ENCODE data around the gene PAIP2. TPM values are rescaled to one million over a fixed set of nuclear protein-coding genes. Genes with fewer than 3 reads are reported as not detected.
A peak's percentile ranks its signal among the peaks of the same experiment; 100 is the strongest.
"Not testable (repeated sequence)": the region's sequence is repeated elsewhere in the genome, so short reads cannot be mapped to it uniquely, and the experiment has no call there.

Gene PAIP2
- total RNA-seq, 2 donors from 2014 or later = 108 to 123 TPM

DNA sequence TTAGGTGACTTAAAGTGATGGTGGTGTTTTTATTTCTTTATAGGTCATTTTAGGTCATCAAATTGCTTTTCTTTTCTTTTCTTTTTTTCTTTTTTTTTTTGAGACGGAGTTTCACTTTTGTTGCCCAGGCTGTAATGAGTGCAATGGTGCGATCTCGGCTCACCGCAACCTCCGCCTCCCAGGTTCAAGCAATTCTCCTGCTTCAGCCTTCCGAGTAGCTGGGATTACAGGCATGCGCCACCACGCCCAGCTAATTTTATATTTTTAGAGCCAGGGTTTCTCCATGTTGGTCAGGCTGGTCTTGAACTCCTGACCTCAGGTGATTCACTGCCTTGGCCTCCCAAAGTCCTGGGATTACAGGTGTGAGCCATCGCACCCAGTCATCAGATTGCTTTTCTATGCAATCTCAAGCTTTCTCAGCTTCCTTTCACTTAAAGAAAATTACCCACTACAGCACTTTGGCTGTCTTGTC, 30.9 kb upstream of the PAIP2 start:
- ATAC-seq; DNase-seq; intact Hi-C loops (cut with DNase I): not testable (repeated sequence)

DNA sequence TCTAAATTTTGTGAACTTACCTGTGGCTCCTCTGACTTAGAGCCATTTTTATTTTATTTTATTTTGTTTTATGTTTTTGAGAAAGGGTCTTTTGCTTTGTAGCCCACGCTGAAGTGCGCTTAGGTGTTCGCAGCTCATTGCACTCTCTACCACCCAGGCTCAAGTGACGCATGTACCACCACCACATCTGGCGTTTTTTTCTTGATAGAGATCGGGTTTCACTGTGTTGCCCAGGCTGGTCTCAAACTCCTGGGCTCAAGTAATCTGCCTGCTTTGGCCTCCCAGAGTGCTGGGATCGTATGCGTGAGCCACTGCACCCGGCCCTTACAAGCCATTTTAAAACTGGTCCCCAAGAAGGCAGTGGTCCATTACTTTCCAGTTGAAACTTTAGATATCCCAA, 29.6 kb upstream of the PAIP2 start:
- intact Hi-C loops (cut with DNase I) = no loop called here
- DNase-seq (no peak), ATAC-seq (no peak)

GRCh38 chr5:139314276-139314675, 27.4 kb upstream of the PAIP2 start:
- intact Hi-C loops (cut with DNase I) = no loop called here
- ATAC-seq = no peak
- DNase-seq = no peak

DNA sequence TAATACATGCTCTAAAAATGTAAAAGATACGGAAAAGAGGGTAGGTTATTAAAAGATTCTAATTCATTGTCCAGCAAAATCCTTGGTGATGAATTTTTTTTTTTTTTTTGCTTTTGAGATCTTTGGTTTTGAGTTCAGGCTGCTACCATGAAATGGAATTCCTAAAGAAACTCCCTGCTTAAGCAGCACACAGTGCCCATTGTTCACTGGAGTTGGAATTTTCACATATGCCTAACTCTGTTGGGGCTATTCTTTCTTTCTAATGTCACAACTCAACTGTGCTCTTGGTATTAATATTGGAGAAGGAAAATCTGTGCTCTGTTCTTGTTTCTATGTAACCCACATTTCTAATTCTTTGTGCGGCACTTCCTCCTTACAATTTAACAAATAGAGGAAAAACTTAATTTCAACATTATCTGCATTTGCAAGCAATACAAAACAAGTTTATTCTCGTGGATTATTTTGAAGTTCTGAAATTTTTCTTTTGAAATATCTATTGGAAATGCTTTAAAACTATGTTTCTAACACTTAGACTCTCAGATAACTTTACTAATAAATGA, 26.5 kb upstream of the PAIP2 start:
- no peak for DNase-seq
- intact Hi-C loops (cut with DNase I) = no loop called here
- ATAC-seq = no peak

DNA sequence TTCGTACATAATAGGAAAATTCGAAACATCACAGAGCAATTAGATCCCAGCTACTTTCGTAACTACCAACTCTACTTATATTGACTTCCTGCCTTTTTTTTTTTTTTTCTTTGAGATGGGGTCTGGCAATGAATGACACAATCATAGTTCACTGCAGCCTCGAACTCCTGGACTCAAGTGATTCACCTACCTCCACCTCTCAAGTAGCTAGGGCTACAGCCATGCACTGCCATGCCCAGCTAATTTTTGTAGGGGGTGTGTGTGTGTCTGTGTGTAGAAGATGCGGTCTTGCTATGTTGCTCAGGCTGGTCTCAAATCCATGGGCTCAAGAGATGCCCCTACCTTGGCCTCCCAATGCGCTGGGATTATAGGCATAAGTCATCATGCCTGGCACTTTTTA, 5.8 kb upstream of the PAIP2 start:
- ATAC-seq (peak in 1 of 2 donors; percentile 25), DNase-seq (no peak)
- intact Hi-C loops (cut with DNase I) = no loop called here

GRCh38 chr5:139340051-139340450, 1.6 kb upstream of the PAIP2 start:
- no peak for DNase-seq
- no peak for ATAC-seq
- intact Hi-C loops (cut with DNase I) = no loop called here

- ATAC-seq (no peak), DNase-seq (no peak)
- intact Hi-C loops (cut with DNase I) = no loop called here
These were observed 416 bp upstream of the PAIP2 start for GRCh38 chr5:139341187-139341688.

DNA sequence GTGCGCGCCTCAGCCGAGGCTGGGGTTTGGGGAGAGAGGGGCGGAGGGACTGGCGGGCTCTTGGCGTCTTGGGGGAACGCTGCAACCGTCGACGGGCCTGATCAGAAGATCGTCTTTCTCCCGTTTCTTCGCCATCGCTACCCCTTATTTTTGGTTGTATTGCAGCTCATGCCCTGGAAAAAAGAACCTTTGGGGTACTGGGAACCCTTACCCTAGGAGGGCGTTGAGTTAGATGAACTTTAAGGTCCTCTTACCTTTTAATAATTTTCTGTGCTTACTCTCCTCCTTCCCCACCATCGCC, 719 bp downstream of the PAIP2 start:
- DNase-seq (no peak), ATAC-seq (no peak)
- intact Hi-C loops (cut with DNase I) = no loop called here

DNA sequence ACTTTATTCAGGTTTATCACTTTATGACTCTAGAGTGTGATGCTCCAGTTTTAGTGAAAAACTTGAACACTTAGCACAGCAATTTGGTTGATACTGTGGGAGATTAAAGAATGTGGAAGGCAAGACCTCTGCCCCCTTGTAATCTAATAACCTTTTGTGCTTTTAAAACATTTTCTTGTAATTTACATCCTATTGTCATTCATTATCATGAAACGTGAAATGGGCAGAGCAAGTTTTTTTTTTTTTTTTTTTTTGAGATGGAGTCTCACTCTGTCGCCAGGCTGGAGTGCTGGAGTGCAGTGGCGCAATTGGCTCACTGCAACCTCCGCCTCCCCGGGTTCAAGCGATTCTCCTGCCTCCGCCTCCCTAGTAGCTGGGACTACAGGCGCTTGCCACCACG, 1.8 kb downstream of the PAIP2 start:
- ATAC-seq = no peak
- intact Hi-C loops (cut with DNase I) = no loop called here
- no peak for DNase-seq

GRCh38 chr5:139344177-139344576, 2.5 kb downstream of the PAIP2 start:
- no peak for DNase-seq
- no peak for ATAC-seq
- intact Hi-C loops (cut with DNase I) = no loop called here

DNA sequence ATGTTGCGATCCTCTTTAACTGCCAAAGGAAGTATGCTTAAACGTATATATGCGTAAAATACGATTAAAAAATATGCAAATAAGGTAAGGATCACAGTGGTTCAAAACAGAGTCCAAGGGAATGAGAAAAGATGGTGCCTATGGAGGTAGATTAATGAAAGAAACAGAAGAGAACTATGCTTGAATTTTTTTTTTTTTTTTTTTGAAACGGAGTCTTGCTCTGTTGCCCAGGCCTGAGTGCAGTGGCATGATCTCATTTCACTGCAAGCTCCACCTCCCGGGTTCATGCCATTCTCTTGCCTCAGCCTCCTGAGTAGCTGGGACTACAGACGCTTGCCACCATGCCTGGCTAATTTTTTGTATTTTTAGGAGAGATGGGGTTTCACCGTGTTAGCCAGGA, 3.8 kb downstream of the PAIP2 start:
- intact Hi-C loops (cut with DNase I); ATAC-seq; DNase-seq: not testable (repeated sequence)

- intact Hi-C loops (cut with DNase I); ATAC-seq; DNase-seq: not testable (repeated sequence)
These were observed 6.2 kb downstream of the PAIP2 start for GRCh38 chr5:139347863-139348262.

- ATAC-seq (no peak), DNase-seq (no peak)
- intact Hi-C loops (cut with DNase I) = no loop called here
These were observed 12.5 kb downstream of the PAIP2 start for GRCh38 chr5:139354186-139354585.

DNA sequence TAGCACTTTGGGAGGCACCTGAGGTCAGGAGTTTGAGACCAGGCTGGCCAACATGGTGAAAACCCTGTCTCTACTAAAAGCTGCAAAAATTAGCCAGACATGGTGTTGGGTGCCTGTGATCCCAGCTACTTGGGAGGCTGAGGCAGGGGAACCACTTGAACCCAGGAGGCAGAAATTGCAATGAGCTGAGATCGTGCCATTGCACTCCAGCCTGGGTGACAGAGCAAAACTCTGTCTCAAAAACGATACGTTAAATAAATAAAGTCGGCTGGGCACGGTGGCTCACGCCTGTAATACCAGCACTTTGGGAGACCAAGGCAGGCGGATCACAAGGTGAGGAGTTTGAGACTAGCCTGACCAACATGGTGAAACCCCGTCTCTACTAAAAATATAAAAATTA, 14.2 kb downstream of the PAIP2 start:
- ATAC-seq; intact Hi-C loops (cut with DNase I); DNase-seq: not testable (repeated sequence)

DNA sequence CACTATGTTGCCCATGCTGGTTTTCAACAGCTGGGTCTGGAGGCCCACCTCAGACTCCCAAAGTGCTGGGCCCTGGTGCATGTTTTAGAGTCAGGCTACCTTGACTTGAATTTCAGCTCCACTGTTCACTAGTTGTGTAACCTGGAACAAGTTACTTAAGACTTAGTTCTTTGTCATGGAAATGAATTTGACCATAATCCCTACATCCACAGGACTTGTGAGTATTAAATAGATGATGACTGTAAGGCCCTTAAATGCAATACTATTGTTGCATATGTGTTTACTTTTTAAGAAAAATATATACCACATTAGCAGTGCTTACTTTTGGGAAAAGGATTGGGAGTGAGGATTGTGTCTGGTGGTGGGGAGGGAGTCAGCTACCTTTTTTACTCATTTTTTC, 16.4 kb downstream of the PAIP2 start:
- DNase-seq = no peak
- no peak for ATAC-seq
- intact Hi-C loops (cut with DNase I) = no loop called here

GRCh38 chr5:139360384-139360783, 18.7 kb downstream of the PAIP2 start:
- no peak for DNase-seq
- intact Hi-C loops (cut with DNase I) = no loop called here
- ATAC-seq = no peak

DNA sequence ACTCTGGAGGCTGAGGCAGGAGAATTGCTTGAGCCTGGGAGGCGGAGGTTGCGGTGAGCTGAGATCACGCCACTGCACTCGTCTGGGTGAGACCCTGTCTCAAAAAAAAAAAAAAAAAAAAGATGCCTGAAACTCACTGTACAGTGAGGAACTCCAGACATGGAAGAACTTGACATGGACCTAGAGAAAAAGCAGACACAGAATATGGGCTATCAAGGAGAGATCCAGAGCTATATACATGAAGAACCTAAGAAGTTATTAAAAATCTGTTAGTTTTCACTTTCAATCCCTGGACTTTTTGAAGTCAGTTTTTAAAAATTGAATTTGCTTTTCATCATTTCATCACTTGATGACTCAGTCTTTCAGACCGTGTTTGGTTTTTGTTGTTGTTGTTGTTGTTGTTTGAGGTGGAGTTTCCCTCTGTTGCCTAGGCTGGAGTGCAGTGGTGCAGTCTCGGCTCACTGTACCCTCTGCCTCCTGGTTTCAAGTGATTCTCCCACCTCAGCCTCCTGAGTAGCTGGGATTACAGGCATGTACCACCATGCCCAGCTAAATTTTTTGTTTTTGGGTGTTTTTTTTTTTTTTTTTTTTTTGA, 20.3 kb downstream of the PAIP2 start:
- intact Hi-C loops (cut with DNase I) = no loop called here
- ATAC-seq = no peak
- DNase-seq = no peak

GRCh38 chr5:139363937-139364336, 22.3 kb downstream of the PAIP2 start:
- intact Hi-C loops (cut with DNase I) = no loop called here
- ATAC-seq (no peak), DNase-seq (no peak)

GRCh38 chr5:139364466-139364865, 22.8 kb downstream of the PAIP2 start:
- intact Hi-C loops (cut with DNase I) = no loop called here
- DNase-seq (no peak), ATAC-seq (no peak)

GRCh38 chr5:139368613-139369012, 27.0 kb downstream of the PAIP2 start:
- no peak for DNase-seq

GRCh38 chr5:139369181-139369580, 27.5 kb downstream of the PAIP2 start:
- ATAC-seq = no peak
- intact Hi-C loops (cut with DNase I) = no loop called here
- DNase-seq = no peak

More at GRCh38 chr5:139368613-139369012, 27.0 kb downstream of the PAIP2 start:
- intact Hi-C loops (cut with DNase I) = no loop called here
- no peak for ATAC-seq

Measured in left cardiac atrium (tissue), 4 donors.